ENCODE data around the gene ARL14EP. TPM values are rescaled to one million over a fixed set of nuclear protein-coding genes. Genes with fewer than 3 reads are reported as not detected.

ARL14EP gene
- total and polyA plus RNA-seq, 2 of the 8 experiments (the other 6 are each of a cell fraction or from before 2014, with no cell fraction given): 14.3 to 29.6 TPM

- Histone ChIP-seq H4K5ac (ENCODE audit: insufficient read length, low read depth, low read length) (no peak overlapping the region), H2BK12ac (ENCODE audit: low read depth, low read length) (no peak overlapping the region), H3K14ac (ENCODE audit: insufficient read length) (no peak overlapping the region), H2AK5ac (ENCODE audit: low read depth, low read length) (no peak overlapping the region), H4K8ac (ENCODE audit: extremely low read depth, insufficient read depth, low read length) (no peak overlapping the region), H3K18ac (ENCODE audit: extremely low read depth, low read length) (no peak overlapping the region), H2BK20ac (ENCODE audit: low read length) (no peak overlapping the region), H2BK120ac (replicated peaks; ENCODE audit: low read depth, low read length) (no peak overlapping the region), H3K36me3 (ENCODE audit: control insufficient read depth in 2 of 4, insufficient read depth in 4 of 4, low read length in 3 of 4) (peaks cover 2 to 18% (median 5%) of the 10 kb centered on the region in 4 experiments; a peak in 4 of 8 replicates), H3K4ac (replicated peaks; ENCODE audit: insufficient read length, low read depth, low read length) (no peak overlapping the region), H2AFZ (ENCODE audit: low read length) (no peak overlapping the region), H4K91ac (replicated peaks; ENCODE audit: insufficient read length, low read length) (no peak overlapping the region), H3K4me1 (replicated peaks in 1 of 4; ENCODE audit: control insufficient read depth in 3 of 4, insufficient read depth in 4 of 4, low read length in 3 of 4) (peaks cover 0 to 2% (median 1%) of the 10 kb centered on the region in 4 experiments; a peak in 2 of 7 replicates), H2BK5ac (ENCODE audit: low read depth, low read length) (no peak overlapping the region), H3K23me2 (ENCODE audit: low read depth, low read length) (peaks cover 4% of the 10 kb centered on the region; the same call in 1 of the 2 replicates), H3K9ac (replicated peaks in 1 of 4; ENCODE audit: extremely low read depth in 1 of 4, low read depth in 3 of 4, low read length in 3 of 4) (no peak overlapping the region), H3K79me1 (ENCODE audit: low read depth, low read length) (0 out of 2 replicates have a peak, but pooled peaks cover 2% of the 10 kb centered on the region), H3K4me2 (ENCODE audit: insufficient read depth in 1 of 2, low read depth in 2 of 2, low read length in 2 of 2) (no peak overlapping the region), H3K9me3 (ENCODE audit: insufficient read depth in 2 of 2, low read depth in 1 of 2, low read length in 1 of 2) (no peaks in the 10 kb centered on the region), H3K23ac (ENCODE audit: insufficient read length) (no peak overlapping the region), H3K27me3 (replicated peaks in 1 of 4; ENCODE audit: control insufficient read depth in 3 of 4, extremely low read depth in 1 of 4, insufficient read depth in 3 of 4, low read length in 3 of 4) (no peaks in the 10 kb centered on the region), H4K20me1 (replicated peaks in 1 of 2; ENCODE audit: control insufficient read depth in 1 of 2, insufficient read depth in 2 of 2, low read length in 2 of 2) (peaks cover 0 to 3% of the 10 kb centered on the region in 2 experiments), H3K56ac (replicated peaks; ENCODE audit: insufficient read length, low read depth, low read length) (no peak overlapping the region), H2BK15ac (ENCODE audit: low read length) (no peak overlapping the region), H3K79me2 (ENCODE audit: control insufficient read depth in 1 of 2, insufficient read depth in 2 of 2, low read length in 2 of 2) (peaks cover 3 to 71% of the 10 kb centered on the region in 2 experiments; a peak in 3 of 4 replicates), H3K27ac (ENCODE audit: low read depth, low read length) (no peak overlapping the region), H3K4me3 (ENCODE audit: extremely low read depth in 1 of 4, insufficient read depth in 2 of 4, low read depth in 3 of 4, low read length in 4 of 4) (no peak overlapping the region)
- DNase-seq (ENCODE audit: low read depth in 1 of 2, low spot score in 2 of 2): no peak
- WGBS, 2 experiments (ENCODE audit: extremely low coverage in 1 of 2, insufficient coverage in 1 of 2, insufficient read length in 1 of 2, insufficient replicate concordance in 2 of 2, low coverage in 1 of 2, low lambda C conversion rate in 2 of 2, missing lambda C conversion rate in 1 of 2): 90% methylated on average over 2 of the region's 2 CpGs; no CpG with 5 or more reads in 1 of the 2 experiments
- ChIA-PET CTCF (ENCODE audit: partially characterized antibody) (interaction anchor here (0.8 to 2.0 kb wide), 5 partner anchors 12 to 589 kb away, joined by 3 to 6 read pairs (median 3); no protein-coding TSS in a partner anchor), POLR2A (ENCODE audit: partially characterized antibody) (interaction anchor here (1.7 kb wide), 1 partner anchor 258 kb away, joined by 4 read pairs; no protein-coding TSS in a partner anchor)
- FAIRE-seq: no peak
- TF ChIP-seq BCL11A (IDR thresholded peaks at IDR 0.05; ENCODE audit: low read depth in 2 of 2, low read length in 2 of 2): no peak
- no peak for TF ChIP-seq TAF1 (IDR thresholded peaks at IDR 0.05; ENCODE audit: low read depth, low read length)
- no peak for TF ChIP-seq SP4 (IDR thresholded peaks at IDR 0.05; ENCODE audit: low read length)
- TF ChIP-seq CREB1 (IDR thresholded peaks at IDR 0.05): no peak
- no peak for TF ChIP-seq TAF7 (optimal IDR thresholded peaks at IDR 0.05; ENCODE audit: borderline replicate concordance, low read depth, low read length)
- no peak for TF ChIP-seq SIRT6 (IDR thresholded peaks at IDR 0.05; ENCODE audit: low read length)
- no peak for TF ChIP-seq SP1 (IDR thresholded peaks at IDR 0.05; ENCODE audit: low read depth, low read length)
- TF ChIP-seq KDM5A (IDR thresholded peaks at IDR 0.05; ENCODE audit: low read length): no peak
- TF ChIP-seq SUZ12 (IDR thresholded peaks at IDR 0.05; ENCODE audit: low read length): no peak
- TF ChIP-seq CHD1 (IDR thresholded peaks at IDR 0.05; ENCODE audit: low read depth, low read length): no peak
- no peak for TF ChIP-seq JUN (IDR thresholded peaks at IDR 0.05; ENCODE audit: low read depth, low read length)
- no peak for TF ChIP-seq JUND (IDR thresholded peaks at IDR 0.05; ENCODE audit: low read length)
- TF ChIP-seq TEAD4 (IDR thresholded peaks at IDR 0.05; ENCODE audit: low read depth, low read length): no peak
- no peak for TF ChIP-seq GABPA (IDR thresholded peaks at IDR 0.05; ENCODE audit: borderline replicate concordance, insufficient read depth, low read length)
- TF ChIP-seq RXRA (IDR thresholded peaks at IDR 0.05; ENCODE audit: insufficient read depth, low read depth, low read length): no peak
- TF ChIP-seq FOSL1 (IDR thresholded peaks at IDR 0.05; ENCODE audit: insufficient read depth, low read depth, low read length): no peak
Observed at GRCh38 chr11:30326906-30327305, 4.0 kb downstream of the ARL14EP start.

Data from H1 (cell line).